ENCODE data around the gene JAG1.

The JAG1 gene

DNA sequence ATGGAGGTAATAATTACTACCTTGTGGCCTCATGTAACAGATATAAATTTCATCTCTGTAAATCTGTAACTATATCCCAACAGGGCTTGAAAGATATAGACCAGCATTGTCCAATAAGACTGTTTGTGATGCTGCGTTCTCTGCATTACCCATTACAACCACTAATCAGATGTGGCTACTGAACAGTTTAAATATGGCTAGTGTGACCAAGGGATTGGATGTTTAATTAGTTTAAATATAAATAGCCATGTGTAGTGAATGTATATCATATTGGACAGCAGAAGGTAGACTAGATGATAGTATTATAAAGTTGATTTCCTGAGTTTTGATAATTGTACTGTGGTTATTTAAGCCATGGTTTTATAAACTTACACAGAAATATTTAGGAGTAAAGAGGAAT lies 27.8 kb upstream of the JAG1 start:
- H3K27ac ChIP-seq (ENCODE audit: insufficient read depth, low read length, poor library complexity, severe bottlenecking), result no peak overlapping the region
- DNase-seq, result no peak
- no peaks in the 10 kb centered on the region for H3K27me3 ChIP-seq (replicated peaks; ENCODE audit: control insufficient read depth, insufficient read depth, low read length, poor library complexity, severe bottlenecking)
- no peaks in the 10 kb centered on the region for H3K36me3 ChIP-seq (ENCODE audit: control insufficient read depth, insufficient read depth, low read length)
- H3K4me1 ChIP-seq (ENCODE audit: control insufficient read depth, insufficient read depth, low read length, poor library complexity, severe bottlenecking), result no peaks in the 10 kb centered on the region
- no peaks in the 10 kb centered on the region for H3K9me3 ChIP-seq (ENCODE audit: control insufficient read depth, low read length)
- H3K4me3 ChIP-seq (ENCODE audit: insufficient read depth, low read depth, low read length, poor library complexity, severe bottlenecking), result no peak overlapping the region

DNA sequence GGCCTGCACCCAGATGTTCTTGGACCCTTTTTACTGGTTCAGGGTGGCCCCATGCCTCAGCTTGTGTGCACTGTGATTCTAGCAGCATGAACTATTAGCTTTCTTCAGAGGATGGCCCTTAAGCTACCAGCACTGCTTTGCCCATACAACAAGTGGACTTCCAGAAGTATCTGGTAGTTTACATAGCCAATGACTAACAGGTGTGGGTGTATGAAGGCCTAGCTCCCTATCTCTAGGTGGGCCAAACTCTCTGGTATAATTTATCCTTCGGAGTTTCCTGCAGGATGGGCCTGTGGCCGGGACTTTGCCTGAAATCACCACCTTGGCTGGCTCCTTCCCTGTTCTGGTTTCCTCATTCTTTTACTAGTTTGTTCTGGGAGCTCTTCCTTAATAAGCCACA lies 26.1 kb upstream of the JAG1 start:
- H3K27me3 ChIP-seq (replicated peaks; ENCODE audit: control insufficient read depth, insufficient read depth, low read length, poor library complexity, severe bottlenecking), result no peaks in the 10 kb centered on the region
- H3K4me3 ChIP-seq (ENCODE audit: insufficient read depth, low read depth, low read length, poor library complexity, severe bottlenecking), result no peak overlapping the region
- no peaks in the 10 kb centered on the region for H3K4me1 ChIP-seq (ENCODE audit: control insufficient read depth, insufficient read depth, low read length, poor library complexity, severe bottlenecking)
- DNase-seq, result no peak
- H3K27ac ChIP-seq (ENCODE audit: insufficient read depth, low read length, poor library complexity, severe bottlenecking), result no peak overlapping the region
- H3K9me3 ChIP-seq (ENCODE audit: control insufficient read depth, low read length), result no peaks in the 10 kb centered on the region
- no peaks in the 10 kb centered on the region for H3K36me3 ChIP-seq (ENCODE audit: control insufficient read depth, insufficient read depth, low read length)

- Histone ChIP-seq H3K4me1 (ENCODE audit: control insufficient read depth, insufficient read depth, low read length, poor library complexity, severe bottlenecking) (no peaks in the 10 kb centered on the region), H3K4me3 (ENCODE audit: insufficient read depth, low read depth, low read length, poor library complexity, severe bottlenecking) (no peak overlapping the region), H3K36me3 (ENCODE audit: control insufficient read depth, insufficient read depth, low read length) (no peaks in the 10 kb centered on the region), H3K27me3 (replicated peaks; ENCODE audit: control insufficient read depth, insufficient read depth, low read length, poor library complexity, severe bottlenecking) (no peaks in the 10 kb centered on the region), H3K9me3 (ENCODE audit: control insufficient read depth, low read length) (no peaks in the 10 kb centered on the region), H3K27ac (ENCODE audit: insufficient read depth, low read length, poor library complexity, severe bottlenecking) (no peak overlapping the region)
- DNase-seq, result no peak
Measured at GRCh38 chr20:10699489-10699888, 25.7 kb upstream of the JAG1 start.

- Histone ChIP-seq H3K9me3 (ENCODE audit: control insufficient read depth, low read length) (no peaks in the 10 kb centered on the region), H3K27me3 (replicated peaks; ENCODE audit: control insufficient read depth, insufficient read depth, low read length, poor library complexity, severe bottlenecking) (no peaks in the 10 kb centered on the region), H3K27ac (ENCODE audit: insufficient read depth, low read length, poor library complexity, severe bottlenecking) (no peak overlapping the region), H3K4me1 (ENCODE audit: control insufficient read depth, insufficient read depth, low read length, poor library complexity, severe bottlenecking) (no peaks in the 10 kb centered on the region), H3K4me3 (ENCODE audit: insufficient read depth, low read depth, low read length, poor library complexity, severe bottlenecking) (no peak overlapping the region), H3K36me3 (ENCODE audit: control insufficient read depth, insufficient read depth, low read length) (no peaks in the 10 kb centered on the region)
- DNase-seq, result no peak
Measured at GRCh38 chr20:10696650-10697049, 22.9 kb upstream of the JAG1 start.

GRCh38 chr20:10689385-10689784 lies 15.6 kb upstream of the JAG1 start:
- H3K9me3 ChIP-seq (ENCODE audit: control insufficient read depth, low read length), result no peaks in the 10 kb centered on the region
- H3K36me3 ChIP-seq (ENCODE audit: control insufficient read depth, insufficient read depth, low read length), result no peaks in the 10 kb centered on the region
- no peak overlapping the region for H3K27ac ChIP-seq (ENCODE audit: insufficient read depth, low read length, poor library complexity, severe bottlenecking)
- H3K4me3 ChIP-seq (ENCODE audit: insufficient read depth, low read depth, low read length, poor library complexity, severe bottlenecking), result no peak overlapping the region
- no peaks in the 10 kb centered on the region for H3K4me1 ChIP-seq (ENCODE audit: control insufficient read depth, insufficient read depth, low read length, poor library complexity, severe bottlenecking)
- H3K27me3 ChIP-seq (replicated peaks; ENCODE audit: control insufficient read depth, insufficient read depth, low read length, poor library complexity, severe bottlenecking), result no peaks in the 10 kb centered on the region
- DNase-seq, result no peak

GRCh38 chr20:10687895-10688294 lies 14.1 kb upstream of the JAG1 start:
- Histone ChIP-seq H3K27me3 (replicated peaks; ENCODE audit: control insufficient read depth, insufficient read depth, low read length, poor library complexity, severe bottlenecking) (no peaks in the 10 kb centered on the region), H3K36me3 (ENCODE audit: control insufficient read depth, insufficient read depth, low read length) (no peaks in the 10 kb centered on the region), H3K4me1 (ENCODE audit: control insufficient read depth, insufficient read depth, low read length, poor library complexity, severe bottlenecking) (no peaks in the 10 kb centered on the region), H3K4me3 (ENCODE audit: insufficient read depth, low read depth, low read length, poor library complexity, severe bottlenecking) (no peak overlapping the region), H3K27ac (ENCODE audit: insufficient read depth, low read length, poor library complexity, severe bottlenecking) (no peak overlapping the region), H3K9me3 (ENCODE audit: control insufficient read depth, low read length) (no peaks in the 10 kb centered on the region)
- no peak for DNase-seq

GRCh38 chr20:10686356-10687133 lies 12.7 kb upstream of the JAG1 start:
- H3K4me1 ChIP-seq (ENCODE audit: control insufficient read depth, insufficient read depth, low read length, poor library complexity, severe bottlenecking), result no peaks in the 10 kb centered on the region
- H3K27ac ChIP-seq (ENCODE audit: insufficient read depth, low read length, poor library complexity, severe bottlenecking), result no peak overlapping the region
- DNase-seq, result no peak
- H3K9me3 ChIP-seq (ENCODE audit: control insufficient read depth, low read length), result no peaks in the 10 kb centered on the region
- H3K4me3 ChIP-seq (ENCODE audit: insufficient read depth, low read depth, low read length, poor library complexity, severe bottlenecking), result no peak overlapping the region
- no peaks in the 10 kb centered on the region for H3K36me3 ChIP-seq (ENCODE audit: control insufficient read depth, insufficient read depth, low read length)
- no peaks in the 10 kb centered on the region for H3K27me3 ChIP-seq (replicated peaks; ENCODE audit: control insufficient read depth, insufficient read depth, low read length, poor library complexity, severe bottlenecking)

- Histone ChIP-seq H3K4me1 (ENCODE audit: control insufficient read depth, insufficient read depth, low read length, poor library complexity, severe bottlenecking) (no peaks in the 10 kb centered on the region), H3K36me3 (ENCODE audit: control insufficient read depth, insufficient read depth, low read length) (no peaks in the 10 kb centered on the region), H3K4me3 (ENCODE audit: insufficient read depth, low read depth, low read length, poor library complexity, severe bottlenecking) (no peak overlapping the region), H3K27me3 (replicated peaks; ENCODE audit: control insufficient read depth, insufficient read depth, low read length, poor library complexity, severe bottlenecking) (no peaks in the 10 kb centered on the region), H3K9me3 (ENCODE audit: control insufficient read depth, low read length) (no peaks in the 10 kb centered on the region), H3K27ac (ENCODE audit: insufficient read depth, low read length, poor library complexity, severe bottlenecking) (no peak overlapping the region)
- DNase-seq, result no peak
Measured at GRCh38 chr20:10683537-10683936, 9.7 kb upstream of the JAG1 start.

DNA sequence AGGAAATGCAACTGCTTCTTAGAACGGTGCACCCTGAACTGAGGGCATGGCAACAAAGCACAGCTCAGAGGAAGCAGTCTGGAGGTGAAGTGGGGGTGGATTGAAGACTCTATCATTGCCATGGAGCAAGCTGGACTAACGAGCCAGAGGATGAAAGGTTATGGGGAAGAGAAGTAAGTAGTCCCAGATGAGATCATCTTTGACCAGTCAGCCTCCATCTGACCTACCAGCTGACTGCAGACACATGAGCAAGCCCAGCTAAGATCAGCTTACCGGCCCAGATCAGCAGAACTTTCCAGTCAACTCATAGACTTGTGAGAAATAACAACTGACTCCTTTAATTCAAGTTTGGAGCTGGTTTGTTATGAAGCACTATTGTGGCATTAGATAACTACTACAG lies 9.1 kb upstream of the JAG1 start:
- no peak overlapping the region for H3K27ac ChIP-seq (ENCODE audit: insufficient read depth, low read length, poor library complexity, severe bottlenecking)
- H3K4me3 ChIP-seq (ENCODE audit: insufficient read depth, low read depth, low read length, poor library complexity, severe bottlenecking), result no peak overlapping the region
- H3K9me3 ChIP-seq (ENCODE audit: control insufficient read depth, low read length), result no peaks in the 10 kb centered on the region
- no peaks in the 10 kb centered on the region for H3K27me3 ChIP-seq (replicated peaks; ENCODE audit: control insufficient read depth, insufficient read depth, low read length, poor library complexity, severe bottlenecking)
- H3K36me3 ChIP-seq (ENCODE audit: control insufficient read depth, insufficient read depth, low read length), result no peaks in the 10 kb centered on the region
- no peak for DNase-seq
- H3K4me1 ChIP-seq (ENCODE audit: control insufficient read depth, insufficient read depth, low read length, poor library complexity, severe bottlenecking), result no peaks in the 10 kb centered on the region

- Histone ChIP-seq H3K27ac (ENCODE audit: insufficient read depth, low read length, poor library complexity, severe bottlenecking) (no peak overlapping the region), H3K4me3 (ENCODE audit: insufficient read depth, low read depth, low read length, poor library complexity, severe bottlenecking) (no peak overlapping the region), H3K4me1 (ENCODE audit: control insufficient read depth, insufficient read depth, low read length, poor library complexity, severe bottlenecking) (no peaks in the 10 kb centered on the region), H3K27me3 (replicated peaks; ENCODE audit: control insufficient read depth, insufficient read depth, low read length, poor library complexity, severe bottlenecking) (no peaks in the 10 kb centered on the region), H3K36me3 (ENCODE audit: control insufficient read depth, insufficient read depth, low read length) (no peaks in the 10 kb centered on the region), H3K9me3 (ENCODE audit: control insufficient read depth, low read length) (no peaks in the 10 kb centered on the region)
- no peak for DNase-seq
Measured at GRCh38 chr20:10681494-10681893, 7.7 kb upstream of the JAG1 start.

Data from effector memory CD4-positive, alpha-beta T cell (primary cell).